DMS 273 treated with DMSO at 0.1 percent for 48 hours (cell line): Measurements from ENCODE around the gene SNCG.

ENCODE experiments used
- DNase-seq: peaks from one replicate; lab custom pipeline; 2025; lab: John Stamatoyannopoulos, UW

Gene SNCG

GRCh38 chr10:86960863-86961434 is 2.5 kb downstream of the SNCG start:
- DNase-seq = no peak

DNA sequence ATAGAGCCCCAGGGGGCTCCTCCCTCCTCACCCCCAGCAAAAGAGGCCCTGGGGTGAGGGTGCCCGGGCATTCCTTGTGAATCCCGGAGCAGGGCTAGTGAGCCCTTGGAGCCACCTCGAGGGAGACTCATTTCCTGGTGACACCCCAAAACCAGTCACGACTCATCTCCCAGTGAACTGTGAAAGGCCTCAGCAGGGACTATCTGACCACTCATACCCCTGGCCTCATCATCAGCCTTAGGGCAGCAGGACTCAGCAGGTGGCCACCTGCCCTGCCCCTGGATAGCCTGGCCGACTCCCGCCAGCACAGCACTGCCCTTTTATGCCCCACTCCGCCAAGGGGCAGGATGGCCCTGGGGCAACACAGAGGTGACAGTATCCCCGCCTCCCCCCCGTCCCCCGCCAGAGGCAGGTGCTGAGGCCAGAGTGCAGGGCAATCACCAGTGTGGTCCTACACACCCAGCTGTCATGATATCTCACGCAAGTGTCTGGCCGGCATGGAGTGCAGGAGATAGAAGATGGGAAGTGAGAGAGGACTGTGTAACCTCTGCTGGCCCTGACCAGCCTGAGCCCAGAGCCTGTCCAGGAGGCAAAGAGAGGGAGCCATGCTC is 3.2 kb downstream of the SNCG start:
- no peak for DNase-seq

- no peak for DNase-seq
These were observed 4.0 kb downstream of the SNCG start for GRCh38 chr10:86962136-86962980.

- DNase-seq = no peak
These were observed 4.5 kb downstream of the SNCG start for GRCh38 chr10:86962981-86963310.

- DNase-seq = no peak
These were observed 5.0 kb downstream of the SNCG start for GRCh38 chr10:86963341-86963919.

DNA sequence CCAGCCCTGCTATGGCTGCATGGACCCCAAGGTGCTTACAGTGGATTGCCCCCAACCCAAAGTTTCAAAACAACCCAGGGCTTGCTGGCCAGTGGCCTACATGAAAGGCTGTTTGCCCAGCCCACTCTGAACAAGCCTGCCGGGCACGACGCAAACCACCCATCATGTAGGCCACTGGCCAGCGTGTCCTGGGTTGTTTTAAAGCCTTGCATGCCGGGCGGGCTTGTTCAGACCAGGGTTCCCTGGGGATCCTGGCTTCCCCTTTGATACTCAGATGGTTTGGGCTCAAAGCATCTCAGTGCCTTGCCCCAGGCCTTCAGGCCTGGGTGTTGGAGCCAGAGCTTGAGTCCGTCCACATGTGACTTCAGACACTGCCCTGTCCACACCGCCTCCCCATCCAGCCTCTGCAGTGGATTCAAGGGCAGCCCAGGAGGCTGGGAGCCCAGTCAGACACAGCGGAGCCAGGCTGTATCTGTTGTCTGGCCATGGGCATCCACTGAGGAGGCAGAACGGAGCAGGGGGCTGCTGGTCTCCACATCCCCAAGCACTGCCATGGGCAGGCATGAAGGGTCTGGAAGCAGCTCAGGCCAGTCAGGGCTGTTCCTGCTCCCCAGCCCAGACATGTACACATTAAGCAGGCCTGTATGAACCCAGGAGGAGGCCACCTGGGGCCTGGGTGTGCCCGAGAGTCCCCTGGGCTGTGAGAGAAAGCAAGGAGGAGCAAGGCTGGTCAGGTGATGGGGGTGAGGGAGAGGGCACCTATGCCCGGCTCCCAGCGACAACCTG is 5.9 kb downstream of the SNCG start:
- DNase-seq = no peak

DNA sequence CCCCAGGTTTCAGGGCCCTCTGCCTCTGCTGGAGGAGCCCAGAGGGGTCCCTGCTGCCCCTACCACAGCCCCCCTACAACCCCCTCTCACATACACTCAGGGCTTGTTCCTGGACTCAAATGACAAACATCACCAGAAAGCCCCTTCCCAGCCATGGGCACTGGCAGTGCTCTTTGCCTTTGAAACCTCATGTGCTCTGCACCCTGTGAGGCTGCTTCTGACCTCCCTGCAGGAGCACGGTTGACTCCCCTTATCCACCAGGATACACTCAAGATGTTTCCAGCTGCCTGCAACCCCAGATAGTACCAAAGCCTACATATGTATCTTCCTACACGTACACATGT is 6.4 kb downstream of the SNCG start:
- DNase-seq = no peak

- DNase-seq = no peak
These were observed 7.7 kb downstream of the SNCG start for GRCh38 chr10:86965986-86966654.

DNA sequence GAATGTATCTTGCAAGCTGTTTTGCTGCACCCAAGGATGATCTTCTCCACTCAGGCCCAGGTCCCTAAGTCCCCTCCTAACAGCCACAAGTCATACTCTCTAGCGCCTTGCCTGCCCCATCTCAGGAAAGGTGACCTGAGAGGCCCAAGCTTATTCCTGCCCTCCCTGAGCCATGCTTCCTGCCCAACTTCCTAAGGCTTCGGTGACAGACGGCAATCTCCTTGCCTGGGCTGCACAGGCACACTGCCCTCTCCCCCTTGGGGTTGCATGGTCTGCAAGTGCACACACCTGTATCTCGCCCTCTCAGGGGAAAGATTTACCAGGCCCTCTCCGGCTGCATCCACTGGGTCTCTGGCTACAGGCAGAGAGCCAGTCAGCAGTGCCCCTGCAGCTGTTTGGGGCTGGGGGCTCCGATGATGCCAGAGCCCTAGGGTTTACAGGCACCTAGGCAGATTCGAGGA is 9.1 kb downstream of the SNCG start:
- DNase-seq = no peak

GRCh38 chr10:86968271-86968993 is 10.0 kb downstream of the SNCG start, which contains the start of gene ADIRF:
Gene ADIRF, plus strand, starts transcription at chr10:86968482. Its CDS starts 63 bp downstream, at chr10:86968545.
- DNase-seq = no peak

DNA sequence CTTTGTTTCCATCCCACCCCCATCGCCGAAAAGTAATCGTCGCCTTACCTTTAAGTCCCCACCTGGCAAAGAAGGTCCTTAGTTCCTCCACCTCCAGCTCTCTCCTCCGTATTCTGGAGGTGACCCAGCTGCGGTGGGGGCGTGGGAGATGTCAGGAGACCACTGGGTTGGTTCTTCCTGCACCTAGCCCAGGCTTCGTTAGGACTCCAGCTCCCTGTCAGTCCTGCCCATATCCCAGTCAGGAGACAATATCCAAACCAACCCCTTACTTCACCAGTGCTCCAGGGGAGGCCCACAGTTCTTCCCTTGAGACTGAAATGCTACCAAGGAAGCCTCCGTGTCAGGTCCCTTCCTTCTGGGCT is 10.6 kb downstream of the SNCG start:
- DNase-seq = no peak

- DNase-seq = peak; percentile 1
These were observed 11.1 kb downstream of the SNCG start for GRCh38 chr10:86969421-86970041.

DNA sequence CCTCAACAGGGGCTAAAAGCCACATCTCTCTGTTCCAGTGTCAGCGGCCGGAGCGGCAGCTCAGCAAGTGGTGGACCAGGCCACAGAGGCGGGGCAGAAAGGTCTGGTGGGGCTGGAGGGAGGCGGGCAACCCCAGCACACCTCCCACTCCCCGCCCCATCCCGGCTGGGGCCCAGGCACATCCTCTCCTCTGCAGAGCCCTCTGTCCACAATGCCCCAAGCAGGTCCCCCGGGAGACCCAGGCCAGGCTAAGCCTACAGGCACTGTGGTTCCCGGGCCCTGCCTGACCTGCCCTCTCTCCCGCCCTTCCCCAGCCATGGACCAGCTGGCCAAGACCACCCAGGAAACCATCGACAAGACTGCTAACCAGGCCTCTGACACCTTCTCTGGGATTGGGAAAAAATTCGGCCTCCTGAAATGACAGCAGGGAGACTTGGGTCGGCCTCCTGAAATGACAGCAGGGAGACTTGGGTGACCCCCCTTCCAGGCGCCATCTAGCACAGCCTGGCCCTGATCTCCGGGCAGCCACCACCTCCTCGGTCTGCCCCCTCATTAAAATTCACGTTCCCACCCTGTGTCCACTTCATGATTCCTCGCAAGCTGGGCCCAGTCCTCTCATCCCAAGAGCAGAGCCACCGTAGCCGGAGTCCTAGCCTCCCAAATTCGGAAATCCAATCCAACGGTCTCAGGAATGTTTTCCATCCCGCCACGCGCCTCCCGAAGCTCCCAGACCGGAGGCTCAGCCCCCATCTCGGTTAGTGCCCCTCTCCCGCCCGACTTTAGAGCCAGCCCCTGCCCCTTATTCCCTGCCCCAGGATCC is 12.0 kb downstream of the SNCG start:
- DNase-seq = no peak

GRCh38 chr10:86970982-86971231 is 12.5 kb downstream of the SNCG start:
- DNase-seq = no peak

GRCh38 chr10:86971232-86971991 is 13.0 kb downstream of the SNCG start:
- no peak for DNase-seq

DNA sequence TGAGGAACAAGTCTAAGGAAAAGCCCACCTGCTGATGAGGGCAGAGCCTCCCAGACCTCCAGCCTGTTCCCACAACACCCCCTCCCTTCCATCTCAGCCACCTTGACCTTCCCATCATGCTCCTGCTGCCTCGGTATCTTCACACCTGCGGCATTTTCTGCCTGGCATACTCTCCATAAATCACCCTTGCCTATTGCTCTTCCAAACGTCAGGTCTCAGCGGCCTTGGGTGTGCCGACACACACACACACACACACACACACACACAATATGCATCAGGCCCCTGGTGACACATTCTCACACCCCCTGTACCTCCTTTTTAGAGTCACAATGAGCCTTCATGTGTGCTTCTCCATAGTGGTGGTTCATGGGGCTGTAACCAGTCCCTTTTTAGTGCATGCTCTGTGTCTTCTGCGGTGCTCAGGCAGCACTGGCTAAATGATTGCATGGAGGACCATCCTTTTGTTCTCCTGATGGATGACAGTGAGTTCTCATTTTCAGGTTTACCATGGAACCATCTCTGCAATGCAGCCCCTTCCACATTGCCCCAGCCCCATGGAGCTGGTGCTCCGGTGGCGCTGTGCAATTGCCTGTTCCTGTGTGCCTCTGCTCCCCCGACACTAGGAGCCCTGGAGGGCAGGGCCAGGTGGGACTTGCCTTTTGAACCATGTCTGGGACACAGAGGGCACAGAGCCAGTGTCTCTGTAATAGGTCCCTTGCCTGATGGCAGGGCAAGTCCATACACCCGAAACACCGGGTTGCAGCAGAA is 14.4 kb downstream of the SNCG start:
- no peak for DNase-seq

DNA sequence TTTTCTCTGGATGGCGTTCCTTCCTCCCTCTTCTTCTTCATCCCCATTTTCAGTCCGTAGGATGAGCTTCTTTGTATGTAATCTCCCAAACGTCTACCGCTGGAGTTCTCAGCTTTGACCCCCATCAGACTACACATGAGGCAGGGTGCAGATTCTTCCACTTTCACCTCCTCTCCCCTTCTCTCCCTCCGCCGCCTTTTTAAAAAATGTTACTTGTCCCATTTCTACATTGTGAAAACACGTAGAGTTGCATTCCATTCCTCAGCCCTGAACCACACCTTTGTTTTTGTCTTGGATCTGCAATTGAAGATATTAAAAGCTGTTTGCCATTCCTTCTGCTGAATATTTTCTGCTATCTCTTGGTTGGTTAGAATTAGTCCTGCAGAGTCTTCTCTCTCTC is 16.1 kb downstream of the SNCG start:
- no peak for DNase-seq

- no peak for DNase-seq
These were observed 18.1 kb downstream of the SNCG start for GRCh38 chr10:86976362-86977056.
